Effector memory CD4-positive, alpha-beta T cell (primary cell): ENCODE data around the gene ITSN2.

Experiments used
- DNase-seq, 3 donors: peaks; one replicate each; pipeline ENCODE4 v3.0.0-alpha.2; 2020
- H3K27ac ChIP-seq: 2 replicates; pipeline ENCODE4 v1.7.0; 2013; ENCODE audit warnings: mild to moderate bottlenecking, low read length, moderate library complexity; ENCODE audit not compliant: insufficient read depth, poor library complexity, severe bottlenecking
- H3K27me3 ChIP-seq: replicated peaks from 2 replicates; pipeline ENCODE4 v1.7.0; 2013; ENCODE audit warnings: mild to moderate bottlenecking, low read length; ENCODE audit not compliant: insufficient read depth, control insufficient read depth, poor library complexity, severe bottlenecking
- H3K36me3 ChIP-seq: 2 replicates; pipeline ENCODE4 v1.7.0; 2013; ENCODE audit warnings: mild to moderate bottlenecking, low read length, moderate library complexity; ENCODE audit not compliant: control insufficient read depth, insufficient read depth
- H3K4me1 ChIP-seq: 2 replicates; pipeline ENCODE4 v1.7.0; 2013; ENCODE audit warnings: low read length, mild to moderate bottlenecking; ENCODE audit not compliant: control insufficient read depth, insufficient read depth, poor library complexity, severe bottlenecking
- H3K4me3 ChIP-seq: 2 replicates; pipeline ENCODE4 v1.7.0; 2013; ENCODE audit warnings: low read length, low read depth, mild to moderate bottlenecking; ENCODE audit not compliant: insufficient read depth, poor library complexity, severe bottlenecking
- H3K9me3 ChIP-seq: 2 replicates; pipeline ENCODE4 v1.7.0; 2013; ENCODE audit warnings: mild to moderate bottlenecking, low read length, moderate library complexity; ENCODE audit not compliant: control insufficient read depth

ITSN2 gene

GRCh38 chr2:24253303-24253919 lies 106.9 kb downstream of the ITSN2 start:
- Histone ChIP-seq H3K36me3 (peaks cover 45% of the 10 kb centered on the region), H3K4me3 (no peak overlapping the region), H3K27ac (no peak overlapping the region), H3K9me3 (no peaks in the 10 kb centered on the region), H3K27me3 (no peaks in the 10 kb centered on the region), H3K4me1 (no peaks in the 10 kb centered on the region)
- DNase-seq: no peak

- Histone ChIP-seq H3K9me3 (no peaks in the 10 kb centered on the region), H3K4me1 (no peaks in the 10 kb centered on the region), H3K27me3 (no peaks in the 10 kb centered on the region), H3K36me3 (peaks cover 74% of the 10 kb centered on the region), H3K4me3 (no peak overlapping the region), H3K27ac (no peak overlapping the region)
- DNase-seq: no peak
These were observed 112.7 kb downstream of the ITSN2 start for GRCh38 chr2:24247592-24247991.

GRCh38 chr2:24247164-24247563 lies 113.2 kb downstream of the ITSN2 start:
- Histone ChIP-seq H3K27ac (no peak overlapping the region), H3K9me3 (no peaks in the 10 kb centered on the region), H3K4me1 (no peaks in the 10 kb centered on the region), H3K36me3 (peaks cover 71% of the 10 kb centered on the region), H3K27me3 (no peaks in the 10 kb centered on the region), H3K4me3 (no peak overlapping the region)
- DNase-seq: no peak

- no peaks in the 10 kb centered on the region for H3K4me1 ChIP-seq
- H3K27me3 ChIP-seq: no peaks in the 10 kb centered on the region
- no peak for DNase-seq
- peaks cover 71% of the 10 kb centered on the region for H3K36me3 ChIP-seq
- no peaks in the 10 kb centered on the region for H3K9me3 ChIP-seq
- H3K4me3 ChIP-seq: no peak overlapping the region
- no peak overlapping the region for H3K27ac ChIP-seq
These were observed 114.2 kb downstream of the ITSN2 start for GRCh38 chr2:24245986-24246776.

- H3K27me3 ChIP-seq: no peaks in the 10 kb centered on the region
- H3K4me3 ChIP-seq: no peak overlapping the region
- no peaks in the 10 kb centered on the region for H3K4me1 ChIP-seq
- H3K27ac ChIP-seq: no peak overlapping the region
- no peaks in the 10 kb centered on the region for H3K9me3 ChIP-seq
- no peak for DNase-seq
- peaks cover 39% of the 10 kb centered on the region for H3K36me3 ChIP-seq
These were observed 118.8 kb downstream of the ITSN2 start for GRCh38 chr2:24241528-24241927.

- no peaks in the 10 kb centered on the region for H3K27me3 ChIP-seq
- H3K9me3 ChIP-seq: no peaks in the 10 kb centered on the region
- no peak overlapping the region for H3K4me3 ChIP-seq
- H3K36me3 ChIP-seq: peaks cover 24% of the 10 kb centered on the region
- H3K4me1 ChIP-seq: no peaks in the 10 kb centered on the region
- no peak overlapping the region for H3K27ac ChIP-seq
- DNase-seq: no peak
These were observed 120.8 kb downstream of the ITSN2 start for GRCh38 chr2:24239553-24239952.

GRCh38 chr2:24238158-24238557 lies 122.2 kb downstream of the ITSN2 start:
- Histone ChIP-seq H3K4me3 (no peak overlapping the region), H3K27me3 (no peaks in the 10 kb centered on the region), H3K27ac (no peak overlapping the region), H3K36me3 (peaks cover 12% of the 10 kb centered on the region), H3K9me3 (no peaks in the 10 kb centered on the region), H3K4me1 (no peaks in the 10 kb centered on the region)
- DNase-seq: no peak

GRCh38 chr2:24237313-24237712 lies 123.0 kb downstream of the ITSN2 start:
- Histone ChIP-seq H3K4me1 (no peaks in the 10 kb centered on the region), H3K4me3 (no peak overlapping the region), H3K9me3 (no peaks in the 10 kb centered on the region), H3K36me3 (peaks cover 5% of the 10 kb centered on the region), H3K27me3 (no peaks in the 10 kb centered on the region), H3K27ac (no peak overlapping the region)
- no peak for DNase-seq

- no peak overlapping the region for H3K27ac ChIP-seq
- no peaks in the 10 kb centered on the region for H3K9me3 ChIP-seq
- H3K27me3 ChIP-seq: no peaks in the 10 kb centered on the region
- no peak overlapping the region for H3K4me3 ChIP-seq
- no peaks in the 10 kb centered on the region for H3K4me1 ChIP-seq
- DNase-seq: no peak
- peaks cover 5% of the 10 kb centered on the region for H3K36me3 ChIP-seq
These were observed 127.0 kb downstream of the ITSN2 start for GRCh38 chr2:24233321-24233720.

GRCh38 chr2:24231461-24231881 lies 128.9 kb downstream of the ITSN2 start:
- H3K4me1 ChIP-seq: no peaks in the 10 kb centered on the region
- no peak overlapping the region for H3K4me3 ChIP-seq
- no peaks in the 10 kb centered on the region for H3K27me3 ChIP-seq
- H3K27ac ChIP-seq: no peak overlapping the region
- H3K9me3 ChIP-seq: no peaks in the 10 kb centered on the region
- DNase-seq: no peak
- peaks cover 5% of the 10 kb centered on the region for H3K36me3 ChIP-seq
